HG02610 (cell line): Measurements from ENCODE around the gene HECW1.
"Not testable (repeated sequence)": the region's sequence is repeated elsewhere in the genome, so short reads cannot be mapped to it uniquely, and the experiment has no call there.

ENCODE experiments used
- ATAC-seq: cut with Tn5 transposase; IDR thresholded peaks from one replicate; pipeline ENCODE4 v1.9.1; 2021; ENCODE audit warnings: mild to moderate bottlenecking, moderate library complexity; ENCODE audit not compliant: unreplicated experiment

The HECW1 gene

GRCh38 chr7:43201912-43202311, 89.5 kb downstream of the HECW1 start:
- ATAC-seq, result no peak

- ATAC-seq, result no peak
These were observed 91.6 kb downstream of the HECW1 start for GRCh38 chr7:43204081-43204480.

DNA sequence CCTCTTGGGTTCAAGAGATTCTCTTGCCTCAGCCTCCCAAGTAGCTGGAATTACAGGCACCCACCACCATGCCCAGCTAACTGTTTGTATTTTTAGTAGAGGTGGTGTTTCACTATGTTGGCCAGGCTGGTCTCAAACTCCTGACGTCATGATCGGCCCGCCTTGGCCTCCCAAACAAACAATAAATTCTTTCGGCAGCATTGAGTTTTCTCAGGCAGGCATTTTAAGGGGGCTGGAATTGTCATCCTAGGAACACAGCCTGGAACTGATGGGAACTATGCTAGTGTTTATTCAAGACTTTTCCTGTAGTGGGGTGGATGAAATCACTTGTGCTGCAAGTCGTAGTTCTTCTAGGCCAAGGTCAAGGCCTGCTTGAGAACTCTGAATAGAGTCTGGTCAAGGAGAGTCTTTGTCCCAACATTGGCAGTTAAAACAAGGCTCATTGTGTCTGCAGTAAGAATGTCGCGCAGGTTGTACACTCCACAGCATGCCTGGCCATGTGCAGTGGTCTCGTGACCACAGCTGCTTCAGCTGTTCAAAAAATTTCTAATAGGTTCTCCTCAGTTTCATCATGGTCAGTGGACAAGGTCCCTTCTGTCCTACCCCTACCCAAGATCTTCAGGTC, 92.8 kb downstream of the HECW1 start:
- ATAC-seq, result no peak

GRCh38 chr7:43208242-43208641, 95.8 kb downstream of the HECW1 start:
- ATAC-seq, result no peak

GRCh38 chr7:43210539-43210938, 98.1 kb downstream of the HECW1 start:
- not testable (repeated sequence) for ATAC-seq

GRCh38 chr7:43211286-43211685, 98.8 kb downstream of the HECW1 start:
- no peak for ATAC-seq

DNA sequence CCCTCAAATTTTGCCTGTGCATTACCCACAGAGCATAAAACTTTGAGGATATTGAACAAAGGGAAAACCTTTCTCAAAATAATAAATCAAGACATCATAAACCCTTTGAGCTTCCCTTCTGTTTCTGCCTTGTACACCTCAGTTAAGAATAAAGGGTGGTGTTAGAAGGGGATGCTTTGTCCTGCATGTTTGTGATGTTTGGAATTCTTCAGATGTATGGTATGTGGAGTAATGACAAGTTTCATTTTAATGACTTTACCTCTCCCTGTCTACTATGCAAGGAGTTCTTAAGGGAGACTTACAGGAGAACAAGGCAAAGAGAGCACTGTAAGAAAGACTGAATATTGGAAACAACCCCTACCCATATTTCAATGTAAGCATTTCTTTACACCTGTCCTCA, 99.2 kb downstream of the HECW1 start:
- ATAC-seq, result no peak

- no peak for ATAC-seq
These were observed 100.5 kb downstream of the HECW1 start for GRCh38 chr7:43212921-43213320.

DNA sequence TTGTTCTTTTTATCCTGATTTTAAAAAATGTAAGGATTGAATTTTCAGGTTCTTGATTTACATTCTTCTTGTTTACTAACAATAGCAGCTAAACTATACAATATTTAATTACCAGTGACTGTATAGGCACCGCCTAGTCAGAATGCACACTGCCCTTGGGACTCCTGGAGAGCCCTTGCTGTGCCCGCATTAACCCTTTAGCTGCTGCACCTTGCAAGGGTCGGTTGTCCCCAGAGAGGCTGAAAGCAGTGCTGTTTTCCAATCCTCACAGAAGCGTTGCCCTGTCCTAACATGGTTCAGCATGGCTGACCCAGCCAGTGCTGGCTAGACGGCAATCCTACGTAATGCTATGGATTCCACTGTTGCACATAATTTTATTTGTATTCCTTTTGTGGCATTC, 102.6 kb downstream of the HECW1 start:
- no peak for ATAC-seq

- no peak for ATAC-seq
These were observed 104.6 kb downstream of the HECW1 start for GRCh38 chr7:43217055-43217454.

DNA sequence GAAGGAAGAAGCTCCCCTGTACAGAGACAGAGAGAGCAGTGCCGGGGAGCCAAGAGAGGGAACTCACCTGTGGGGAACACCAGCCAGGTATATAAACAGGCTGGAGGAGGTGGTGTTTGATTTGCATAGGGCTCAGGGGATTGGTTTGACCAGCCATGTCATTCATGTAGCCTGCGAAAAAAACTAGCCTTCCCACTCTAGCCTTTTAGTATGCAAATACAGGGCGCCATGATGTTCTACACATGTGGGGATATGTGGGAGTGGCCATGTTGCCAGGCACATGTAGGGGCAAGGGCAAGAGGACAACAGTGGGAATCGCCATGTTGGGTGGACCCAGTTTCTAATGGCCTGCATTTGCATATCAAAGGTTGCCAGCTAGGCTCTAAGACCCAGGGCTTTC, 106.5 kb downstream of the HECW1 start:
- ATAC-seq, result not testable (repeated sequence)

- no peak for ATAC-seq
These were observed 107.8 kb downstream of the HECW1 start for GRCh38 chr7:43220250-43220649.

DNA sequence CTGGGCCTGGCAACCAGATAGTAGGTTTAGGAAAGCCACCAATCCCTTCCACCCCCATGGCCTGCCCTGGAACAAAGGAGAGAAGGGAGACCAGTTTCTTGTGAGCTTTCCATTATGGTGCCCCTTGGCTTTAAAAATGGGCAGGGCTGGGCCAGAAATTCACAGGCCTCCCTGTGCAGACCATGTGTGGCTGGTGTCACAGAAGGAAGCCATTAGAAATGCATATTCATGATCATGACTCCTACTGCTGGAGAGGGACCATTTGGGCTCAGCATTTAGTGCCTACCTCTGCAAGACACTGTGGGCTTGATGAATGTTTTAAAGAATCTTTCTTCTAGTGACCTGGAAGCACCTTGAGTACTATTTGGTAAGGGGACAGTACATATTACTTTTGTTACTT, 108.3 kb downstream of the HECW1 start:
- ATAC-seq, result no peak

- no peak for ATAC-seq
These were observed 117.4 kb downstream of the HECW1 start for GRCh38 chr7:43229801-43230200.

DNA sequence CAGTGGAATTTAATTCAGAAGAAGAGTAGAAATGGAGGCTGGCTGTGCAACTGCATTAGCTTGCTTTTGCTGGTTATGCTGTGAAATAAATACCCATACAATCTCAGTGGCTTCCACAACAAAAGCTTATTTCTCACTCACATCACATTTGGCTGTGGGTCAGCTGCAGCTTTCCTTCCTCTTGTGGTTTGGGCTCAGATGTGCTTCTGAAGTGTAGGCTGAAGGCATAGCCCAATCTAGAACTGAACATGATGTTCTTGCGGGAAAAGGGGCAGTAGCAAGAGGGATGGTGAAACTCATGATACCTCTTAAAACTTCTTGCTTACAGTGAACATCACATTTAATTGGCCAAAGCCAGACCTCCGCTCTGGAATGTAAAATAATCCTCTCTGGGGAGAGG, 119.9 kb downstream of the HECW1 start:
- ATAC-seq, result no peak

DNA sequence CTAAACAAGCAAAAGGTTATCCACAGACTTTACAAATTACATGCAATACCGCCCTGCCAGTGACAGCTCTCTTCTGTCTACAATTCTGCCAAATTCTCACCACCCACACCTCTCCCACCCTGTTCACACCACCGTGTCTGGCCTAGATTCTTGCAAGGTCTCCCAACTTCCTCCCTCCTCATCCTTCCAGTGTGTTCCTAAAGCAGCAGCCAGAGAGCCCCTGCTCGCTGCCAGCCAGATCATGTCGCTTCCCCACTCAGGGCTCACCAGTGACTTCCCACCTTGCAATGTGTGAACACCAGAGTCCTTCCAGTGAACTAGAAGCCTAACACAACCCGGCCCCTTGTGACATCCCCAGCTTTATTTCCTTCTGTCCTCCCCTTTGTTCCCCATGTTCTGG, 121.6 kb downstream of the HECW1 start:
- no peak for ATAC-seq

- no peak for ATAC-seq
These were observed 122.5 kb downstream of the HECW1 start for GRCh38 chr7:43234968-43235367.

DNA sequence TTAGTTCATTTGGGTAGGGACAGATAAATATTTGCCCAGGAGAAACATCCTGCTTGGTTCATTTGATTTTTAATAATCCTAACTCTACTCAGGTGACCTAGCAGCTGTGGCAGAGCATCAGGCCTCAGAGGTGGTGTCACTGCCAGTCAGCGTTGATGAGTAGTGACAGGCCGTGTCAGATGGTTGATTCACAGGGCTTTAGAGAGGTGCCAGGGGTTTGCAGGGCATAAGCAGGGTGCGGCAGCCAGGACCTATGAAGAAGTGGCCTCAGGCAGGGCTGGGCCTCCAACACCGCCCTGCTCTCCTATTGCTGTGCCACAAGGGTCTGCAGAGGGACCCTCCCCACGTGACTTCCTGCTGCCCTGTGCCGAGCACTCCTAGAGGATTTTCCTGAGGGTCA, 128.1 kb downstream of the HECW1 start:
- no peak for ATAC-seq

DNA sequence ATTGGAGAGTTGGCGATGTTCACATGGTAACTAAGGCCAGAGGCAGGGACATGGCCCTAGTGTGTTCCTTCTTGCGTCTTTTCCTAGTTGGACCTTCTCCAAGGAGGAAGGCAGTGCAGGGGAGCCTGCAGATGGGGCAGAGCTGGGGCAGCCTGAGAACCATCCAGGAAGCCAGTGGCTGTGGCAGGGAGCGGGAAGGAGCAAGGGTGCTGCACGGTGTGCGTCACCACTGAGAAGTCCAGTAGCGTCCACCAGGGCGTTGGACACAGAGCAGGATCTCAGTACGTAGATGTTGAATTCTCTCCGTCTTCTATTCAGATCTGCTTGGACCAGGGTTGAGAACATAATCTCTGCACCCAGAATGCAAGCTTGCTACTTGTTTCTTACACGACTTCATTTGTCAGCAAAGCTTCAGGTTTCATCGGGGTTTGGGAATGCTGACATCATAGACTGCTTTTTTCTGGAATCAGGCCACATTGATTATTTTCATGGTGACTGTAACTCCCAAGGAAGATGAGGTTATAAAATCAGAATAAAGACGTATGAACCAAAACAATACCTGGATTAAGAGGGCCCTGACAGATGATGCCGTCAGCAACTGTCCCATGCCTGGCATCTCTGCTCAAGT, 130.3 kb downstream of the HECW1 start:
- no peak for ATAC-seq

GRCh38 chr7:43244232-43244631, 131.8 kb downstream of the HECW1 start:
- ATAC-seq, result no peak

DNA sequence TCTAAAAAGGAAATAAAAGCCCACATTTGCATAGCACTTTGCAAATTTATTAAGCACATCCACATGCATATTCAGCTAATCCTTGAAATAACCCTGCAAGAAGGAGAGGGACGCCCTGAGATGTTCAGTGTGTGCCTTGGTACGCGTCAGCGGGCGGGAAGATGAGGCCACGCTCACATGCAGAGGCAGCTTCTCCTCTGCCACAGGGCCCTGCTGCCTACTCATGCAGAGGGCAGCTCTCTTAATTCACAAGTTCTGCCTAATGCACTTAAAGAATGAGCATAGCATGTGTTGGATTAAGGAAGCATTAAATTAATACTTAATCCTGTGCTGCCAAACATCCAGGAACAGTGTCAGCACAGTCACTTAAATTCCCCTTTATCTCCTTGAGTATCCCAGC, 132.3 kb downstream of the HECW1 start:
- ATAC-seq, result no peak

DNA sequence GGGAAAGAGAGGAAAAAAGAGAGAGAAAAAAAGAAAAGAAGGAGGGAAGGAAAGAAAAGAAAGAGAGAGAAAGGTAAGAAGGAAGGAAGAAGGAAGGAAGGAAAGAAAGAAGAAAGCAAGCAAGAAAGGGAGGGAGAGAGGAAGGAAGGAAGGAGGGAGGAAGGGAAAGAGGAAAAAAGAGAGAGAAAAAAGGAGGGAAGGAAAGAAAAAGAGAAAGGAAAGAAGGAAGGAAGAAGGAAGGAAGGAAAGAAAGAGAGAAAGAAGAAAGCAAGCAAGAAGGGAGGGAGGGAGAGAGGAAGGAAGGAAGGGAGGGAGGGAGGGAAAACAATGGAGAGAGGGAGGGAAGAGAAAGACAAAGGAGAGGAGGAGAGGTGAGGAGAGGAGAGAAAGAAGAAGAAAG, 135.3 kb downstream of the HECW1 start:
- ATAC-seq, result no peak

GRCh38 chr7:43248553-43248952, 136.1 kb downstream of the HECW1 start:
- ATAC-seq, result no peak
